Measurements from ENCODE around the gene CHD6.
"Not testable (repeated sequence)": the region's sequence is repeated elsewhere in the genome, so short reads cannot be mapped to it uniquely, and the experiment has no call there.

The CHD6 gene

GRCh38 chr20:41538810-41539596 lies 79.2 kb downstream of the CHD6 start:
- no peak for DNase-seq (ENCODE audit: low read depth)

- no peak for DNase-seq (ENCODE audit: low read depth)
Measured at GRCh38 chr20:41537865-41538264, 80.3 kb downstream of the CHD6 start.

- DNase-seq (ENCODE audit: low read depth) = not testable (repeated sequence)
Measured at GRCh38 chr20:41535551-41535950, 82.6 kb downstream of the CHD6 start.

- no peak for DNase-seq (ENCODE audit: low read depth)
Measured at GRCh38 chr20:41534842-41535241, 83.3 kb downstream of the CHD6 start.

GRCh38 chr20:41534170-41534569 lies 84.0 kb downstream of the CHD6 start:
- DNase-seq (ENCODE audit: low read depth) = no peak

- no peak for DNase-seq (ENCODE audit: low read depth)
Measured at GRCh38 chr20:41533537-41534136, 84.5 kb downstream of the CHD6 start.

- DNase-seq (ENCODE audit: low read depth) = no peak
Measured at GRCh38 chr20:41532935-41533334, 85.2 kb downstream of the CHD6 start.

- no peak for DNase-seq (ENCODE audit: low read depth)
Measured at GRCh38 chr20:41531518-41532275, 86.5 kb downstream of the CHD6 start.

GRCh38 chr20:41530923-41531322 lies 87.3 kb downstream of the CHD6 start:
- DNase-seq (ENCODE audit: low read depth) = no peak

GRCh38 chr20:41526327-41526726 lies 91.8 kb downstream of the CHD6 start:
- DNase-seq (ENCODE audit: low read depth) = no peak

- no peak for DNase-seq (ENCODE audit: low read depth)
Measured at GRCh38 chr20:41524980-41525613, 93.1 kb downstream of the CHD6 start.

GRCh38 chr20:41523857-41524256 lies 94.3 kb downstream of the CHD6 start:
- no peak for DNase-seq (ENCODE audit: low read depth)

- no peak for DNase-seq (ENCODE audit: low read depth)
Measured at GRCh38 chr20:41513829-41514228, 104.3 kb downstream of the CHD6 start.

GRCh38 chr20:41512624-41513023 lies 105.6 kb downstream of the CHD6 start:
- no peak for DNase-seq (ENCODE audit: low read depth)

- no peak for DNase-seq (ENCODE audit: low read depth)
Measured at GRCh38 chr20:41510847-41511450, 107.2 kb downstream of the CHD6 start.

- no peak for DNase-seq (ENCODE audit: low read depth)
Measured at GRCh38 chr20:41510224-41510623, 108.0 kb downstream of the CHD6 start.

GRCh38 chr20:41509316-41510200 lies 108.6 kb downstream of the CHD6 start:
- no peak for DNase-seq (ENCODE audit: low read depth)

- DNase-seq (ENCODE audit: low read depth) = no peak
Measured at GRCh38 chr20:41508335-41508734, 109.8 kb downstream of the CHD6 start.

GRCh38 chr20:41507851-41508250 lies 110.3 kb downstream of the CHD6 start:
- no peak for DNase-seq (ENCODE audit: low read depth)

GRCh38 chr20:41507436-41507835 lies 110.7 kb downstream of the CHD6 start:
- no peak for DNase-seq (ENCODE audit: low read depth)

Data from activated T-helper 1 cell treated with Interleukin-2 at 50 U/mL for 16 hours (primary cell).